GM18858 (cell line): ENCODE data around the gene SDCCAG8.

Experiments
- ATAC-seq: cut with Tn5 transposase; IDR thresholded peaks from one replicate; pipeline ENCODE4 v1.9.1; 2021; ENCODE audit not compliant: unreplicated experiment

The SDCCAG8 gene

GRCh38 chr1:243543501-243543900 is 287.7 kb downstream of the SDCCAG8 start:
- no peak for ATAC-seq

- ATAC-seq: no peak
Measured at GRCh38 chr1:243546457-243546856, 290.6 kb downstream of the SDCCAG8 start.

- ATAC-seq: no peak
Measured at GRCh38 chr1:243547891-243548290, 292.1 kb downstream of the SDCCAG8 start.

GRCh38 chr1:243548516-243548915 is 292.7 kb downstream of the SDCCAG8 start:
- no peak for ATAC-seq

- ATAC-seq: no peak
Measured at GRCh38 chr1:243549108-243549507, 293.3 kb downstream of the SDCCAG8 start.
